Right ventricle myocardium inferior (tissue), 1 donor: ENCODE results near the gene SGK2. TPM values are rescaled to one million over a fixed set of nuclear protein-coding genes. Genes with fewer than 3 reads are reported as not detected.

Experiments
- ATAC-seq: fragments of 200-7000 bp; cut with Tn5 transposase; one replicate; pipeline ENCODE4 v1.9.1; 2020; ENCODE audit warnings: mild to moderate bottlenecking, moderate library complexity
- DNase-seq: peaks from one replicate; pipeline ENCODE4 v3.0.0; 2021; ENCODE audit errors: missing footprints
- intact Hi-C: fragments of 100-400 bp; cut with DNase I; formaldehyde crosslinking; loops from one replicate; pipeline ENCODE4 v1.11.0; 2022
- total RNA-seq: library from RNA; stranded (reverse); fragmentation: NEBNext Ultra II Directional; extraction: Animal tissue kit (Norgen Biotek cat#: 25700); gene quantifications from one replicate; pipeline ENCODE4 v1.2.1, GENCODE V29; 2021
- donor health status: DM: no; HTN: yes; CAD: no; lungs with severe emphysema.

Gene SGK2
- total RNA-seq, 1 donor from 2014 or later, result 1.1 TPM

- DNase-seq (no peak), ATAC-seq (no peak)
- intact Hi-C loops, result no loop called here
Observed at GRCh38 chr20:43549416-43550065, 9.3 kb upstream of the SGK2 start.

GRCh38 chr20:43550456-43550855 is 8.4 kb upstream of the SGK2 start:
- intact Hi-C loops, result no loop called here
- ATAC-seq (no peak), DNase-seq (no peak)

- ATAC-seq (no peak), DNase-seq (no peak)
- intact Hi-C loops, result no loop called here
Observed at GRCh38 chr20:43554369-43554768, 4.5 kb upstream of the SGK2 start.

GRCh38 chr20:43559147-43559987 is 540 bp downstream of the SGK2 start:
- intact Hi-C loops, result no loop called here
- no peak for ATAC-seq
- DNase-seq, result no peak

- DNase-seq, result no peak
- ATAC-seq, result no peak
- intact Hi-C loops, result no loop called here
Observed at GRCh38 chr20:43560974-43561373, 2.1 kb downstream of the SGK2 start.

GRCh38 chr20:43563429-43563828 is 4.6 kb downstream of the SGK2 start:
- DNase-seq, result no peak
- no peak for ATAC-seq
- intact Hi-C loops, result no loop called here

- no peak for DNase-seq
- no peak for ATAC-seq
- intact Hi-C loops, result no loop called here
Observed at GRCh38 chr20:43563991-43564390, 5.2 kb downstream of the SGK2 start.

- no peak for ATAC-seq
- intact Hi-C loops, result no loop called here
- DNase-seq, result no peak
Observed at GRCh38 chr20:43564455-43564854, 5.6 kb downstream of the SGK2 start.

GRCh38 chr20:43564993-43565757 is 6.3 kb downstream of the SGK2 start:
- intact Hi-C loops, result no loop called here
- ATAC-seq (no peak), DNase-seq (no peak)

- DNase-seq (no peak), ATAC-seq (no peak)
- intact Hi-C loops, result no loop called here
Observed at GRCh38 chr20:43565758-43566104, 6.9 kb downstream of the SGK2 start.

GRCh38 chr20:43567477-43567876 is 8.7 kb downstream of the SGK2 start:
- intact Hi-C loops, result no loop called here
- DNase-seq, result no peak
- ATAC-seq, result no peak

- DNase-seq, result no peak
- ATAC-seq, result no peak
Observed at GRCh38 chr20:43568706-43569105, 9.9 kb downstream of the SGK2 start.

GRCh38 chr20:43569282-43569681 is 10.5 kb downstream of the SGK2 start:
- intact Hi-C loops, result no loop called here
- no peak for DNase-seq
- ATAC-seq, result no peak

More at GRCh38 chr20:43568706-43569105, 9.9 kb downstream of the SGK2 start:
- intact Hi-C loops, result no loop called here

- DNase-seq (no peak), ATAC-seq (no peak)
- intact Hi-C loops, result no loop called here
Observed at GRCh38 chr20:43570496-43570895, 11.7 kb downstream of the SGK2 start.

- no peak for ATAC-seq
- no peak for DNase-seq
- intact Hi-C loops, result no loop called here
Observed at GRCh38 chr20:43571310-43571709, 12.5 kb downstream of the SGK2 start.

GRCh38 chr20:43571771-43572170 is 12.9 kb downstream of the SGK2 start:
- no peak for ATAC-seq
- intact Hi-C loops, result no loop called here

GRCh38 chr20:43572891-43573290 is 14.1 kb downstream of the SGK2 start:
- DNase-seq, result no peak
- intact Hi-C loops, result no loop called here
- ATAC-seq, result no peak

More at GRCh38 chr20:43571771-43572170, 12.9 kb downstream of the SGK2 start:
- no peak for DNase-seq

- intact Hi-C loops, result no loop called here
- DNase-seq (no peak), ATAC-seq (peak; percentile 37)
Observed at GRCh38 chr20:43576108-43576507, 17.3 kb downstream of the SGK2 start.

- no peak for DNase-seq
- intact Hi-C loops, result no loop called here
- ATAC-seq, result no peak
Observed at GRCh38 chr20:43579861-43580793, 21.3 kb downstream of the SGK2 start.
